Astrocyte of the hippocampus (primary cell): Measurements from ENCODE around the gene SBNO2.

Experiments used
- DNase-seq: peaks from one replicate; pipeline ENCODE4 v3.0.0; 2011; ENCODE audit warnings: low read depth, low spot score

Gene SBNO2

GRCh38 chr19:1091544-1092175, 82.4 kb downstream of the SBNO2 start:
- no peak for DNase-seq

- DNase-seq: no peak
These were observed 83.1 kb downstream of the SBNO2 start for GRCh38 chr19:1090731-1091543.

- no peak for DNase-seq
These were observed 84.2 kb downstream of the SBNO2 start for GRCh38 chr19:1089891-1090290.

GRCh38 chr19:1089126-1089771, 84.8 kb downstream of the SBNO2 start:
- no peak for DNase-seq

GRCh38 chr19:1088416-1089010, 85.6 kb downstream of the SBNO2 start:
- DNase-seq: no peak

- no peak for DNase-seq
These were observed 86.2 kb downstream of the SBNO2 start for GRCh38 chr19:1087813-1088415.

GRCh38 chr19:1086613-1087012, 87.5 kb downstream of the SBNO2 start:
- DNase-seq: no peak

GRCh38 chr19:1085676-1086442, 88.2 kb downstream of the SBNO2 start:
- no peak for DNase-seq

- no peak for DNase-seq
These were observed 88.9 kb downstream of the SBNO2 start for GRCh38 chr19:1085053-1085658.

GRCh38 chr19:1084024-1084868, 89.8 kb downstream of the SBNO2 start:
- no peak for DNase-seq

- DNase-seq: no peak
These were observed 90.9 kb downstream of the SBNO2 start for GRCh38 chr19:1082928-1083816.

- DNase-seq: no peak
These were observed 91.7 kb downstream of the SBNO2 start for GRCh38 chr19:1082165-1082927.

GRCh38 chr19:1081301-1082164, 92.5 kb downstream of the SBNO2 start:
- no peak for DNase-seq

- no peak for DNase-seq
These were observed 93.5 kb downstream of the SBNO2 start for GRCh38 chr19:1080360-1081161.

GRCh38 chr19:1079566-1080111, 94.4 kb downstream of the SBNO2 start:
- no peak for DNase-seq

- no peak for DNase-seq
These were observed 97.1 kb downstream of the SBNO2 start for GRCh38 chr19:1076951-1077350.
